Measurements from ENCODE around the gene ETV1.
"Not testable (repeated sequence)": the region's sequence is repeated elsewhere in the genome, so short reads cannot be mapped to it uniquely, and the experiment has no call there.

Gene ETV1

GRCh38 chr7:13933536-13933935 is 55.9 kb downstream of the ETV1 start:
- DNase-seq (ENCODE audit: insufficient read length, low spot score) (no peak), FAIRE-seq (no peak)

- FAIRE-seq (no peak), DNase-seq (ENCODE audit: insufficient read length, low spot score) (no peak)
Measured at GRCh38 chr7:13933091-13933490, 56.4 kb downstream of the ETV1 start.

- DNase-seq (ENCODE audit: insufficient read length, low spot score) (no peak), FAIRE-seq (no peak)
Measured at GRCh38 chr7:13932131-13932530, 57.3 kb downstream of the ETV1 start.

- FAIRE-seq (no peak), DNase-seq (ENCODE audit: insufficient read length, low spot score) (no peak)
Measured at GRCh38 chr7:13921062-13921461, 68.4 kb downstream of the ETV1 start.

GRCh38 chr7:13920053-13920697 is 69.3 kb downstream of the ETV1 start:
- no peak for FAIRE-seq

GRCh38 chr7:13918333-13918732 is 71.1 kb downstream of the ETV1 start:
- not testable (repeated sequence) for FAIRE-seq; DNase-seq (ENCODE audit: insufficient read length, low spot score)

More at GRCh38 chr7:13920053-13920697, 69.3 kb downstream of the ETV1 start:
- no peak for DNase-seq (ENCODE audit: insufficient read length, low spot score)

GRCh38 chr7:13917103-13917502 is 72.4 kb downstream of the ETV1 start:
- not testable (repeated sequence) for FAIRE-seq; DNase-seq (ENCODE audit: insufficient read length, low spot score)

GRCh38 chr7:13915891-13916290 is 73.6 kb downstream of the ETV1 start:
- DNase-seq (ENCODE audit: insufficient read length, low spot score) (no peak), FAIRE-seq (no peak)

GRCh38 chr7:13912715-13913278 is 76.7 kb downstream of the ETV1 start:
- DNase-seq (ENCODE audit: insufficient read length, low spot score) (no peak), FAIRE-seq (no peak)

GRCh38 chr7:13911909-13912308 is 77.6 kb downstream of the ETV1 start:
- DNase-seq (ENCODE audit: insufficient read length, low spot score) (no peak), FAIRE-seq (no peak)

- DNase-seq (ENCODE audit: insufficient read length, low spot score): no peak
- no peak for FAIRE-seq
Measured at GRCh38 chr7:13910805-13911551, 78.5 kb downstream of the ETV1 start.

- DNase-seq (ENCODE audit: insufficient read length, low spot score) (no peak), FAIRE-seq (no peak)
Measured at GRCh38 chr7:13908667-13909397, 80.6 kb downstream of the ETV1 start.

- FAIRE-seq (no peak), DNase-seq (ENCODE audit: insufficient read length, low spot score) (no peak)
Measured at GRCh38 chr7:13907831-13908230, 81.6 kb downstream of the ETV1 start.

GRCh38 chr7:13904689-13905088 is 84.8 kb downstream of the ETV1 start:
- DNase-seq (ENCODE audit: insufficient read length, low spot score) (no peak), FAIRE-seq (no peak)

GRCh38 chr7:13904007-13904406 is 85.5 kb downstream of the ETV1 start:
- FAIRE-seq (no peak), DNase-seq (ENCODE audit: insufficient read length, low spot score) (no peak)

- FAIRE-seq: no peak
- DNase-seq (ENCODE audit: insufficient read length, low spot score): no peak
Measured at GRCh38 chr7:13901577-13901976, 87.9 kb downstream of the ETV1 start.

GRCh38 chr7:13898957-13899670 is 90.4 kb downstream of the ETV1 start:
- DNase-seq (ENCODE audit: insufficient read length, low spot score): no peak
- FAIRE-seq: no peak

- DNase-seq (ENCODE audit: insufficient read length, low spot score): no peak
- no peak for FAIRE-seq
Measured at GRCh38 chr7:13897819-13898218, 91.6 kb downstream of the ETV1 start.

GRCh38 chr7:13894954-13895353 is 94.5 kb downstream of the ETV1 start:
- FAIRE-seq (no peak), DNase-seq (ENCODE audit: insufficient read length, low spot score) (no peak)

- FAIRE-seq (no peak), DNase-seq (ENCODE audit: insufficient read length, low spot score) (no peak)
Measured at GRCh38 chr7:13894377-13894776, 95.1 kb downstream of the ETV1 start.

GRCh38 chr7:13890793-13891192 is 98.7 kb downstream of the ETV1 start:
- no peak for DNase-seq (ENCODE audit: insufficient read length, low spot score)
- FAIRE-seq: no peak

All from GM19239 (cell line).